Measurements from ENCODE around the gene KLF5. TPM values are rescaled to one million over a fixed set of nuclear protein-coding genes. Genes with fewer than 3 reads are reported as not detected.
"Not testable (repeated sequence)": the region's sequence is repeated elsewhere in the genome, so short reads cannot be mapped to it uniquely, and the experiment has no call there.

Gene KLF5
- total RNA-seq, 3 donors from 2014 or later = 2.2 to 4.3 (median 2.4) TPM

DNA sequence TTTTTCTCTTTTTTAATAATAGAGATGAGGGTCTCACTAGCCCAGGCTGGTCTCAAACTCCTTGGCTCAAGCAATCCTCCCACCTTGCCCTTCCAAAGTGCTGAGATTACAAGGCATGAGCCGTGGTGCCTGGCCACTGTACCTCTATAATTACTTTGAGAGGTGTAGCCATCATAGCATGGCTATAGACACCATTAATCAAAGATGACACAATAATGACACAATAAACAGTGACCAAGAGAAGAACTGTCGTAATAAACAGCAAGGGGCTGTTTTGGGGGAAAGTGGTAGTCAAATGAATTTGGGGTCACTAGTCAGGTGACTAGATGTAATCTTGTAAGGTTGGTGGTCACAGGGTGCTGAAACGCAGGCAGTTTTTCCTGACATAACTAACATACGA is 30.4 kb downstream of the KLF5 start:
- ATAC-seq (no peak), DNase-seq (no peak)
- Mint-ChIP-seq H3K4me1 (ENCODE audit: low read depth) (peaks cover 10% of the 10 kb centered on the region), H3K36me3 (ENCODE audit: insufficient read depth) (no peaks in the 10 kb centered on the region), H3K4me3 (no peak overlapping the region), H3K9me3 (no peaks in the 10 kb centered on the region), H3K27me3 (ENCODE audit: low read depth) (no peaks in the 10 kb centered on the region)

- H3K9me3 Mint-ChIP-seq = no peaks in the 10 kb centered on the region
- no peak for DNase-seq
Measured at GRCh38 chr13:73090116-73090822, 31.5 kb downstream of the KLF5 start.

DNA sequence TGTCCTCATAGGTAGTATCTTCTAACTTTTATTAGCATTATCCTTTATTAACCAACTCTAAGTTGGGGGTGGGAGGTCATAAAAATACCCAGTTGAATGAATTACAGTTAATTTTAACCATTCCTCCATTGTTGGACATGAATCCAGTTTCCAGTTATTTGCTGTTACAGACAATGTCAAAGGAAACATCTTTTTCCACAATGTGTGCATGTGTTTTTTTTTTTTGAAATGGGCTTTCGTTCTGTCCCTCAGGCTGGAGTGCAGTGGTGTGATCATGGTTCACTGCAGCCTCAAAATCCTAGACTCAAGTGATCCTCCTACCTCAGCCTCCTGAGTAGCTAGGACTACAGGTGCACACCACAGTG is 32.0 kb downstream of the KLF5 start:
- Mint-ChIP-seq H3K27me3 (ENCODE audit: low read depth) (no peaks in the 10 kb centered on the region), H3K9me3 (no peaks in the 10 kb centered on the region), H3K4me3 (no peak overlapping the region), H3K4me1 (ENCODE audit: low read depth) (peaks cover 10% of the 10 kb centered on the region), H3K36me3 (ENCODE audit: insufficient read depth) (no peaks in the 10 kb centered on the region)
- no peak for DNase-seq
- ATAC-seq = no peak

More at GRCh38 chr13:73090116-73090822, 31.5 kb downstream of the KLF5 start:
- no peak for ATAC-seq
- Mint-ChIP-seq H3K36me3 (ENCODE audit: insufficient read depth) (no peaks in the 10 kb centered on the region), H3K4me1 (ENCODE audit: low read depth) (peaks cover 10% of the 10 kb centered on the region), H3K27me3 (ENCODE audit: low read depth) (no peaks in the 10 kb centered on the region), H3K4me3 (no peak overlapping the region)

- DNase-seq = no peak
- H3K9me3 Mint-ChIP-seq = no peaks in the 10 kb centered on the region
- no peaks in the 10 kb centered on the region for H3K27me3 Mint-ChIP-seq (ENCODE audit: low read depth)
- peaks cover 10% of the 10 kb centered on the region for H3K4me1 Mint-ChIP-seq (ENCODE audit: low read depth)
- no peaks in the 10 kb centered on the region for H3K36me3 Mint-ChIP-seq (ENCODE audit: insufficient read depth)
- no peak for ATAC-seq
- H3K4me3 Mint-ChIP-seq = no peak overlapping the region
Measured at GRCh38 chr13:73092829-73093228, 34.0 kb downstream of the KLF5 start.

- DNase-seq = no peak
- Mint-ChIP-seq H3K4me3 (no peak overlapping the region), H3K9me3 (no peaks in the 10 kb centered on the region), H3K4me1 (ENCODE audit: low read depth) (no peaks in the 10 kb centered on the region), H3K27me3 (ENCODE audit: low read depth) (no peaks in the 10 kb centered on the region), H3K36me3 (ENCODE audit: insufficient read depth) (no peaks in the 10 kb centered on the region)
- ATAC-seq = no peak
Measured at GRCh38 chr13:73096173-73096572, 37.4 kb downstream of the KLF5 start.

DNA sequence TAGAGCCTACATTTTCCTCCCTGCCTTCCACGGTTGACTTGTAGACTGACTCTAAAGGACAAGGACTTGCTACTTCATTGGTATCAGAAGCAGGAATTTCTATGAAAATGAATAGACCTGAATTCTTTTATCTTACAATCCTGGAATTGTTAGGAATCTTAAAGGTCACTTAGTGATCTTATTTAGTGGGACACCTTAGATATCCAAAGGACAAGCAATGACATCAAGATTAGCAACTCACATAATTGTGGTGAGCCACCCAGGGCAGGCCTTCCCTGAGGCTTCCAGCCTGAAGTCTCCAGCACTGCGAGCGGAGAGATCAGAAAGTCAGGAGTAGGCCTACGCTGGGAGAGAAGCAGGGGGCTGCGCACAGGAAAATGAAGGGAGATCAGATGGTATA is 37.8 kb downstream of the KLF5 start:
- Mint-ChIP-seq H3K27me3 (ENCODE audit: low read depth) (no peaks in the 10 kb centered on the region), H3K9me3 (no peaks in the 10 kb centered on the region), H3K4me1 (ENCODE audit: low read depth) (no peaks in the 10 kb centered on the region), H3K36me3 (ENCODE audit: insufficient read depth) (no peaks in the 10 kb centered on the region), H3K4me3 (no peak overlapping the region)
- ATAC-seq (no peak), DNase-seq (no peak)

- not testable (repeated sequence) for ATAC-seq; DNase-seq; H3K4me1 Mint-ChIP-seq (ENCODE audit: low read depth); H3K27me3 Mint-ChIP-seq (ENCODE audit: low read depth); H3K36me3 Mint-ChIP-seq (ENCODE audit: insufficient read depth); H3K4me3 Mint-ChIP-seq; H3K9me3 Mint-ChIP-seq
Measured at GRCh38 chr13:73100781-73101180, 42.0 kb downstream of the KLF5 start.

DNA sequence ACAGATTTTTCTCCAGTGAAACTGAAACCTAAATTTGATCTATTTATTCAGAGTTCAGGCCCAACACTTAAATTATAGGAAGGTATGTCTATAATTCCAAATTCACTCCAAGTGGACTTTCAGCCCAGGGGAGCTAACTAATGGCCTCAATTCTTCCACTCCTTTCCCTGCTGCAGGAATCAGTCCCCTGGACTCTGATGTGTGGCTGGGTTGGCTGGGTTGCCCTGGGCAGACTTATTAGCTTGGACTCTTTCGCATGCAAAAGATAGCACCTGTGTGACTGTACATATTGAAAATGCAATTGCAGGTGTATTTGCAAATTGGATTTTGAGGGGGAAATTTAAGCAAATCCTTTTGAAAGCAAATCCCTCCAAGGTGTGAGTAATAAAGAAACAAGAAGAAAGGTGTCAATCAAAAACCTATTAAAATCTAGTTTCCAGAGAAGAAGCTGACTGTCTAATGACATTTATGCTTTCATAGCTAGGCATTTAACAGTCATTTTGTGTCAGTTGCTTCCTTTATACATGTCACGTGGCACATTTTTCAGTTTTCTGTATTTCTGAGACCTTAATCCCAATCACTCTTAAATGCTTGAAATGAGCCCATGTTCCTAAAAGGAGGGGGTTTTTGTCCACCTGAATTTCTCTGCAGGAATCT is 42.7 kb downstream of the KLF5 start:
- ATAC-seq (no peak), DNase-seq (no peak)
- Mint-ChIP-seq H3K9me3 (no peaks in the 10 kb centered on the region), H3K36me3 (ENCODE audit: insufficient read depth) (no peaks in the 10 kb centered on the region), H3K27me3 (ENCODE audit: low read depth) (no peaks in the 10 kb centered on the region), H3K4me3 (no peak overlapping the region), H3K4me1 (ENCODE audit: low read depth) (no peaks in the 10 kb centered on the region)

- no peak overlapping the region for H3K4me3 Mint-ChIP-seq
- no peaks in the 10 kb centered on the region for H3K4me1 Mint-ChIP-seq (ENCODE audit: low read depth)
- no peaks in the 10 kb centered on the region for H3K27me3 Mint-ChIP-seq (ENCODE audit: low read depth)
- ATAC-seq (no peak), DNase-seq (no peak)
- no peaks in the 10 kb centered on the region for H3K36me3 Mint-ChIP-seq (ENCODE audit: insufficient read depth)
- H3K9me3 Mint-ChIP-seq = no peaks in the 10 kb centered on the region
Measured at GRCh38 chr13:73103238-73103637, 44.4 kb downstream of the KLF5 start.

DNA sequence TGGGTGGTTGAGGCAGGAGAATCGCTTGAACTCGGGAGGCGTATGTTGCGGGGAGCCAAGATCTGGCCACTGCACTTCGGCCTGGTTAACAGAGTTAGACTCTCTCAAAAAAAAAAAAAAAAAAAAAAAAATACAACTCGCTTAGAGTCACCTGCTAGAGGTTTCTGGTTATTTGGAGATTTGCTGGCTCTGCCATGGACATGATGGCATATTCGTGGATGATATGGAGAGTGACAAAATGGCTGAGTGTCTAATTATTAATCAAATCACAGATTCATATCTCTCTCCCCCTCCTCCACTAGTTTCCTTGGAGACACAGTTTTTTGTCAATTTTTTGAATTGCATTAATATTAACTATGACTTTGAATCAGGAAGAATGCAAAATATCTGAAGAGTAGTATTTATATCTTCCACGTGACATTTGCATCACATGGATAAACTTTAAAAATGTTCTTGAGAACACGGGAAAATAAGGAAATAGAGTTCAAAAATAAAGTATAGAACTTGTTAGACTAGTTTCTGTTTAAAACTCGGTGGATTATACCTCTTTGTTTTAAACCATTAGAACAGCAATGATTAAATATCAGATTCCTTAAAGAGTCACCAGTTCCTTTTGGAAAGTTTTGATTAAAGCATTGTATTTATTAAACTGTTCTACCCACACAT is 47.8 kb downstream of the KLF5 start:
- Mint-ChIP-seq H3K4me3 (no peak overlapping the region), H3K4me1 (ENCODE audit: low read depth) (no peaks in the 10 kb centered on the region), H3K36me3 (ENCODE audit: insufficient read depth) (no peaks in the 10 kb centered on the region), H3K27me3 (ENCODE audit: low read depth) (no peaks in the 10 kb centered on the region), H3K9me3 (no peaks in the 10 kb centered on the region)
- ATAC-seq (no peak), DNase-seq (no peak)

GRCh38 chr13:73107481-73107880 is 48.7 kb downstream of the KLF5 start:
- ATAC-seq (no peak), DNase-seq (no peak)
- no peaks in the 10 kb centered on the region for H3K9me3 Mint-ChIP-seq
- no peaks in the 10 kb centered on the region for H3K4me1 Mint-ChIP-seq (ENCODE audit: low read depth)
- no peak overlapping the region for H3K4me3 Mint-ChIP-seq
- H3K36me3 Mint-ChIP-seq (ENCODE audit: insufficient read depth) = no peaks in the 10 kb centered on the region
- no peaks in the 10 kb centered on the region for H3K27me3 Mint-ChIP-seq (ENCODE audit: low read depth)

GRCh38 chr13:73107970-73108369 is 49.2 kb downstream of the KLF5 start:
- ATAC-seq = no peak
- H3K36me3 Mint-ChIP-seq (ENCODE audit: insufficient read depth) = no peaks in the 10 kb centered on the region
- H3K4me3 Mint-ChIP-seq = no peak overlapping the region
- DNase-seq = no peak
- H3K4me1 Mint-ChIP-seq (ENCODE audit: low read depth) = no peaks in the 10 kb centered on the region
- H3K27me3 Mint-ChIP-seq (ENCODE audit: low read depth) = no peaks in the 10 kb centered on the region
- no peaks in the 10 kb centered on the region for H3K9me3 Mint-ChIP-seq

GRCh38 chr13:73109288-73109899 is 50.6 kb downstream of the KLF5 start:
- H3K4me1 Mint-ChIP-seq (ENCODE audit: low read depth) = no peaks in the 10 kb centered on the region
- no peaks in the 10 kb centered on the region for H3K9me3 Mint-ChIP-seq
- no peak overlapping the region for H3K4me3 Mint-ChIP-seq
- DNase-seq (no peak), ATAC-seq (no peak)
- no peaks in the 10 kb centered on the region for H3K27me3 Mint-ChIP-seq (ENCODE audit: low read depth)
- no peaks in the 10 kb centered on the region for H3K36me3 Mint-ChIP-seq (ENCODE audit: insufficient read depth)

- H3K9me3 Mint-ChIP-seq = no peaks in the 10 kb centered on the region
- DNase-seq = no peak
- no peak for ATAC-seq
- no peak overlapping the region for H3K4me3 Mint-ChIP-seq
- no peaks in the 10 kb centered on the region for H3K4me1 Mint-ChIP-seq (ENCODE audit: low read depth)
- no peaks in the 10 kb centered on the region for H3K36me3 Mint-ChIP-seq (ENCODE audit: insufficient read depth)
- no peaks in the 10 kb centered on the region for H3K27me3 Mint-ChIP-seq (ENCODE audit: low read depth)
Measured at GRCh38 chr13:73109969-73110368, 51.2 kb downstream of the KLF5 start.

GRCh38 chr13:73110814-73111213 is 52.0 kb downstream of the KLF5 start:
- no peaks in the 10 kb centered on the region for H3K9me3 Mint-ChIP-seq
- H3K27me3 Mint-ChIP-seq (ENCODE audit: low read depth) = no peaks in the 10 kb centered on the region
- DNase-seq (no peak), ATAC-seq (no peak)
- no peaks in the 10 kb centered on the region for H3K36me3 Mint-ChIP-seq (ENCODE audit: insufficient read depth)
- H3K4me1 Mint-ChIP-seq (ENCODE audit: low read depth) = no peaks in the 10 kb centered on the region
- no peak overlapping the region for H3K4me3 Mint-ChIP-seq
